Ishikawa (cell line): ENCODE data around the gene PLAGL2.

Experiments
- CEBPB ChIP-seq: IDR thresholded peaks from 2 replicates; pipeline ENCODE4 v1.6.1; 2012
- CREB1 ChIP-seq: IDR thresholded peaks from 2 replicates; pipeline ENCODE4 v1.6.1; 2012; ENCODE audit warnings: low read depth
- EGR1 ChIP-seq: IDR thresholded peaks from 2 replicates; pipeline ENCODE4 v1.6.1; 2012
- EP300 ChIP-seq: IDR thresholded peaks from 2 replicates; pipeline ENCODE4 v1.6.1; 2012; ENCODE audit warnings: borderline replicate concordance
- FOXM1 ChIP-seq: IDR thresholded peaks from 2 replicates; pipeline ENCODE4 v1.6.1; 2012; ENCODE audit warnings: low read depth, borderline replicate concordance
- MAX ChIP-seq: IDR thresholded peaks from 2 replicates; pipeline ENCODE4 v1.6.1; 2012
- NFIC ChIP-seq: IDR thresholded peaks from 2 replicates; pipeline ENCODE4 v1.6.1; 2012
- RAD21 ChIP-seq: IDR thresholded peaks from 2 replicates; pipeline ENCODE4 v1.6.1; 2012; ENCODE audit warnings: low read depth
- REST ChIP-seq: IDR thresholded peaks from 2 replicates; pipeline ENCODE4 v1.6.1; 2012; ENCODE audit warnings: low read depth, mild to moderate bottlenecking
- TAF1 ChIP-seq: IDR thresholded peaks from 2 replicates; pipeline ENCODE4 v1.6.1; 2012; ENCODE audit warnings: low read depth, mild to moderate bottlenecking
- TCF12 ChIP-seq: IDR thresholded peaks from 2 replicates; pipeline ENCODE4 v1.6.1; 2012; ENCODE audit warnings: low read depth
- TEAD4 ChIP-seq: IDR thresholded peaks from 2 replicates; pipeline ENCODE4 v1.6.1; 2012
- USF1 ChIP-seq: IDR thresholded peaks from 2 replicates; pipeline ENCODE4 v1.6.1; 2012
- YY1 ChIP-seq: IDR thresholded peaks from 2 replicates; pipeline ENCODE4 v1.6.1; 2012; ENCODE audit warnings: low read depth
- ZBTB7A ChIP-seq: IDR thresholded peaks from 2 replicates; pipeline ENCODE4 v1.6.1; 2012; ENCODE audit warnings: low read depth

PLAGL2 gene

GRCh38 chr20:32241807-32242206, 34.3 kb upstream of the PLAGL2 start:
- no peak for TF ChIP-seq USF1
- no peak for TF ChIP-seq CREB1

GRCh38 chr20:32240205-32240604, 32.7 kb upstream of the PLAGL2 start:
- no peak; the same call in 1 of the 2 replicates for TF ChIP-seq RAD21
- peak; percentile 92 for TF ChIP-seq TEAD4
- TF ChIP-seq CEBPB: no peak
- TF ChIP-seq NFIC: peak; percentile 85
- peak; percentile 85; the same call in 1 of the 2 replicates for TF ChIP-seq FOXM1
- TF ChIP-seq YY1: no peak
- peak; percentile 86; the same call in 1 of the 2 replicates for TF ChIP-seq ZBTB7A
- TF ChIP-seq REST: no peak
- TF ChIP-seq EP300: peak; percentile 91
- peak; percentile 96 for TF ChIP-seq TCF12
- no peak for TF ChIP-seq CREB1
- no peak for TF ChIP-seq EGR1
- TF ChIP-seq MAX: no peak

GRCh38 chr20:32238483-32239425, 31.2 kb upstream of the PLAGL2 start:
- TF ChIP-seq ZBTB7A (no peak), RAD21 (no peak), EGR1 (no peak), TCF12 (no peak), TEAD4 (no peak), USF1 (no peak), TAF1 (no peak), CREB1 (no peak), CEBPB (no peak), NFIC (no peak), FOXM1 (no peak), REST (no peak), EP300 (no peak), MAX (no peak), YY1 (no peak)

- 0 out of 2 replicates have a peak, but pooled peaks have one; percentile 2 for TF ChIP-seq USF1
- TF ChIP-seq TAF1: no peak
These were observed 29.9 kb upstream of the PLAGL2 start for GRCh38 chr20:32237419-32237818.

- TF ChIP-seq MAX: no peak
- peak; percentile 2; the same call in 1 of the 2 replicates for TF ChIP-seq CEBPB
- peak; percentile 74 for TF ChIP-seq NFIC
- peak; percentile 84 for TF ChIP-seq FOXM1
- peak; percentile 94 for TF ChIP-seq TCF12
- peak; percentile 94 for TF ChIP-seq EP300
- TF ChIP-seq EGR1: no peak
- TF ChIP-seq ZBTB7A: 0 out of 2 replicates have a peak, but pooled peaks have one; percentile 21
- TF ChIP-seq TEAD4: peak; percentile 88
These were observed 29.3 kb upstream of the PLAGL2 start for GRCh38 chr20:32236819-32237218.
